K562 (cell line): ENCODE measurements around the gene PSAP. TPM values are rescaled to one million over a fixed set of nuclear protein-coding genes. Genes with fewer than 3 reads are reported as not detected.

Experiments used
- ATAC-seq: fragments of 200-7000 bp; cut with Tn5 transposase; 3 replicates; pipeline ENCODE4 v1.9.1; 2020; ENCODE audit warnings: moderate library complexity
- BruUV-seq: library from RNA; stranded (reverse); fragments of 400-500 nt; replicated peaks from 2 replicates; lab custom pipeline; 2021; lab: Mats Ljungman, UMichigan
- CTCF ChIA-PET: fragments of 300-600 bp; formaldehyde crosslinking; extraction: SDS; loops from one replicate; lab custom pipeline; 2021; ENCODE audit warnings: low intra/inter-chr PET ratio; lab: Yijun Ruan, JAX
- POLR2A ChIA-PET: fragments of 300-600, 350-650 bp; sonication (Branson Sonifier 250); formaldehyde crosslinking; extraction: SDS; loops from one replicate; lab custom pipeline; 2021; ENCODE audit warnings: antibody characterized with exemption, inconsistent platforms; lab: Yijun Ruan, JAX
- DNase-seq, 4 experiments: peaks; one replicate each; pipeline versions ENCODE4 v3.0.0 to v3.0.0-alpha.2; 2011 to 2018; ENCODE audit warnings: low spot score in 3 of 4, mixed read lengths in 3 of 4; ENCODE audit errors: extremely low read depth in 1 of 4
- FAIRE-seq: peaks from 2 replicates; lab custom pipeline; 2011; peaks lifted over from hg19 to GRCh38; lab: Jason Lieb, UNC
- H2AFZ ChIP-seq: 2 replicates; pipeline ENCODE4 v1.6.0; 2011; ENCODE audit warnings: low read depth, low read length, control low read depth, inconsistent platforms
- H3K27ac ChIP-seq: fragments of 200-600 bp; 3 replicates; pipeline ENCODE4 v1.8.0; 2011; ENCODE audit warnings: low read depth, mild to moderate bottlenecking, control low read depth, inconsistent platforms, low read length, moderate library complexity, mixed read lengths; ENCODE audit errors: extremely low read depth
- H3K27me3 ChIP-seq, 2 experiments: fragments of 300-600 bp in 1 of 2; 2 replicates in 1 of 2; 3 replicates in 1 of 2; pipeline versions ENCODE4 v1.6.0 to v1.8.0; 2011; ENCODE audit warnings: inconsistent platforms in 2 of 2, low read length in 2 of 2, mild to moderate bottlenecking in 1 of 2, mixed read lengths in 1 of 2, moderate library complexity in 1 of 2; ENCODE audit not compliant: control insufficient read depth in 2 of 2, insufficient read depth in 2 of 2
- H3K36me3 ChIP-seq: fragments of 300-600 bp; 3 replicates; pipeline ENCODE4 v1.8.0; 2011; ENCODE audit warnings: mild to moderate bottlenecking, low read length, inconsistent platforms; ENCODE audit not compliant: control insufficient read depth, insufficient read depth
- H3K4me1 ChIP-seq, 2 experiments: fragments of 200-600 bp in 1 of 2; replicated peaks in 1 of 2; 2 replicates in 1 of 2; 3 replicates in 1 of 2; pipeline versions ENCODE4 v1.5.1 to v1.8.0; 2011; ENCODE audit warnings: inconsistent platforms in 2 of 2, low read length in 2 of 2, mild to moderate bottlenecking in 1 of 2, mixed read lengths in 1 of 2, moderate library complexity in 1 of 2; ENCODE audit not compliant: control insufficient read depth in 2 of 2, insufficient read depth in 2 of 2
- H3K4me2 ChIP-seq: 2 replicates; pipeline ENCODE4 v1.6.1; 2011; ENCODE audit warnings: low read length, control low read depth, inconsistent platforms, mixed read lengths; ENCODE audit not compliant: insufficient read depth
- H3K4me3 ChIP-seq: fragments of 200-600 bp; sonication (generic), shearing (Covaris generic); 2 replicates; pipeline ENCODE4 v1.5.1; 2016; ENCODE audit warnings: control low read depth, inconsistent platforms
- H3K79me2 ChIP-seq: fragments of 200-600 bp; 3 replicates; pipeline ENCODE4 v1.8.0; 2011; ENCODE audit warnings: low read length, inconsistent platforms; ENCODE audit not compliant: control insufficient read depth, insufficient read depth
- H3K9ac ChIP-seq, 2 experiments: 2 replicates each; pipeline versions ENCODE4 v1.6.0 to v1.6.1; 2011; ENCODE audit warnings: low read depth in 2 of 2, low read length in 2 of 2, control low read depth in 1 of 2, inconsistent platforms in 1 of 2, mild to moderate bottlenecking in 1 of 2, mixed read lengths in 1 of 2; ENCODE audit not compliant: insufficient read depth in 1 of 2
- H3K9me1 ChIP-seq: one replicate; pipeline ENCODE4 v1.6.0; 2011; ENCODE audit warnings: inconsistent platforms, mild to moderate bottlenecking, low read length, moderate library complexity; ENCODE audit not compliant: control insufficient read depth, insufficient read depth
- H3K9me3 ChIP-seq: replicated peaks from 2 replicates; pipeline ENCODE4 v1.5.1; 2011; ENCODE audit warnings: low read depth, low read length, inconsistent platforms; ENCODE audit not compliant: control insufficient read depth, insufficient read depth
- H4K20me1 ChIP-seq: replicated peaks from 2 replicates; pipeline ENCODE4 v1.6.1; 2011; ENCODE audit warnings: low read length, inconsistent platforms, mixed read lengths; ENCODE audit not compliant: control insufficient read depth, insufficient read depth
- BRD4 ChIP-seq: fragments of 200-600 bp; sonication (generic); IDR thresholded peaks from 2 replicates; pipeline ENCODE4 v1.6.1; 2017; ENCODE audit warnings: inconsistent platforms
- CTCFL ChIP-seq: IDR thresholded peaks from 2 replicates; pipeline ENCODE4 v1.6.1; 2011; ENCODE audit warnings: borderline replicate concordance, low read depth, mild to moderate bottlenecking, moderate library complexity, low read length; ENCODE audit not compliant: insufficient read depth, poor library complexity, severe bottlenecking
- FOXK2 ChIP-seq, 2 experiments: fragments of 450-650 bp; IDR thresholded peaks in 1 of 2; conservative IDR thresholded peaks in 1 of 2; 2 replicates each; pipeline ENCODE4 v1.6.1; 2016; ENCODE audit warnings: low read depth in 2 of 2, mild to moderate bottlenecking in 1 of 2
- MNT ChIP-seq, 2 experiments: fragments of 450-650 bp; conservative IDR thresholded peaks; 2 replicates each; pipeline ENCODE4 v1.6.1; 2017; ENCODE audit warnings: mild to moderate bottlenecking in 2 of 2, moderate library complexity in 2 of 2
- PKNOX1 ChIP-seq: fragments of 450-650 bp; IDR thresholded peaks from 2 replicates; pipeline ENCODE4 v1.6.1; 2016
- POLR2A ChIP-seq: fragments of 450-650 bp; conservative IDR thresholded peaks from 2 replicates; pipeline ENCODE4 v1.6.1; 2016
- RBM25 ChIP-seq: fragments of 200-400 bp; formaldehyde crosslinking; IDR thresholded peaks from 2 replicates; pipeline ENCODE4 v1.6.1; 2018; ENCODE audit warnings: low read length, low read depth, moderate library complexity; ENCODE audit not compliant: severe bottlenecking
- TAF7 ChIP-seq: fragments of 450-650 bp; IDR thresholded peaks from 2 replicates; pipeline ENCODE4 v1.6.1; 2016; ENCODE audit warnings: missing genetic modification characterization, missing compliant biosample characterization
- TEAD1 ChIP-seq, 2 experiments: fragments of 450-650 bp in 1 of 2; sonication (generic) in 1 of 2; formaldehyde crosslinking; IDR thresholded peaks; 2 replicates each; pipeline versions ENCODE4 v1.4.0 to v1.8.0; 2020 to 2022; ENCODE audit warnings: mild to moderate bottlenecking in 2 of 2, missing genetic modification reagents in 1 of 2
- XRCC3 ChIP-seq: fragments of 450-650 bp; IDR thresholded peaks from 2 replicates; pipeline ENCODE4 v1.6.1; 2017; ENCODE audit warnings: mild to moderate bottlenecking, moderate library complexity
- ZNF12 ChIP-seq: sonication (generic); formaldehyde crosslinking; IDR thresholded peaks from 2 replicates; pipeline ENCODE4 v1.4.0; 2020; ENCODE audit warnings: mild to moderate bottlenecking, missing genetic modification reagents
- ZNF212 ChIP-seq: fragments of 450-650 bp; formaldehyde crosslinking; IDR thresholded peaks from 2 replicates; pipeline ENCODE4 v1.4.0; 2020; ENCODE audit warnings: mild to moderate bottlenecking
- ZNF644 ChIP-seq: fragments of 200-800 bp; sonication (Bioruptor generic); IDR thresholded peaks from 2 replicates; pipeline ENCODE4 v1.6.1; 2016; ENCODE audit warnings: low read depth, missing genetic modification characterization, missing compliant biosample characterization
- WGBS: fragments of 100-300 bp; shearing (Covaris generic); methylation state at CpG from one replicate; pipeline ENCODE4 v1.1.6; 2016; ENCODE audit warnings: low coverage, mixed read lengths; ENCODE audit not compliant: insufficient coverage; ENCODE audit errors: missing lambda C conversion rate; 5-methylcytosine and 5-hydroxymethylcytosine counted together
- in situ Hi-C: fragments of 300-500 bp; cut with MboI; formaldehyde crosslinking; loops from 4 replicates; pipeline ENCODE4 v1.15.0; 2018; ENCODE audit warnings: inconsistent platforms, mixed read lengths
- intact Hi-C: fragments of 100-400 bp; cut with micrococcal nuclease; formaldehyde crosslinking; loops from 2 replicates; pipeline ENCODE4 v1.14.2; 2022
- polyA plus RNA-seq, 8 experiments: library from polyadenylated mRNA; depleted of rRNA in 4 of 8; stranded (reverse) in 5 of 8; unstranded in 3 of 8; fragments of >200 nt; fragmentation: Nextera tagmentation in 2 of 8; fragmentation: Illumina TruSeq in 1 of 8; extraction: Ambion mirVana in 2 of 8; extraction: Trizol in 1 of 8; gene quantifications; 2 replicates each; pipeline versions ENCODE4 v1.2.1 to v1.2.3, GENCODE V29; 2011 to 2014; ENCODE audit warnings: inconsistent platforms in 1 of 8, missing spikeins in 1 of 8
- total RNA-seq, 7 experiments: library from RNA; depleted of rRNA in 6 of 7; stranded (reverse); fragments of >200 nt in 6 of 7; fragmentation: Illumina TruSeq in 2 of 7; extraction: Trizol in 2 of 7; gene quantifications; 2 replicates each; pipeline versions ENCODE4 v1.2.1 to v1.2.3, GENCODE V29; 2011 to 2021; ENCODE audit warnings: low replicate concordance in 1 of 7

The PSAP gene
- total and polyA plus RNA-seq, 9 of the 15 experiments (the other 6 are each of a cell fraction or from before 2014, with no cell fraction given) = 245 to 700 (median 429) TPM

GRCh38 chr10:71860243-71861029, 9.4 kb upstream of the PSAP start (continued):
- no peak for TF ChIP-seq ZNF644 (tag)

DNA sequence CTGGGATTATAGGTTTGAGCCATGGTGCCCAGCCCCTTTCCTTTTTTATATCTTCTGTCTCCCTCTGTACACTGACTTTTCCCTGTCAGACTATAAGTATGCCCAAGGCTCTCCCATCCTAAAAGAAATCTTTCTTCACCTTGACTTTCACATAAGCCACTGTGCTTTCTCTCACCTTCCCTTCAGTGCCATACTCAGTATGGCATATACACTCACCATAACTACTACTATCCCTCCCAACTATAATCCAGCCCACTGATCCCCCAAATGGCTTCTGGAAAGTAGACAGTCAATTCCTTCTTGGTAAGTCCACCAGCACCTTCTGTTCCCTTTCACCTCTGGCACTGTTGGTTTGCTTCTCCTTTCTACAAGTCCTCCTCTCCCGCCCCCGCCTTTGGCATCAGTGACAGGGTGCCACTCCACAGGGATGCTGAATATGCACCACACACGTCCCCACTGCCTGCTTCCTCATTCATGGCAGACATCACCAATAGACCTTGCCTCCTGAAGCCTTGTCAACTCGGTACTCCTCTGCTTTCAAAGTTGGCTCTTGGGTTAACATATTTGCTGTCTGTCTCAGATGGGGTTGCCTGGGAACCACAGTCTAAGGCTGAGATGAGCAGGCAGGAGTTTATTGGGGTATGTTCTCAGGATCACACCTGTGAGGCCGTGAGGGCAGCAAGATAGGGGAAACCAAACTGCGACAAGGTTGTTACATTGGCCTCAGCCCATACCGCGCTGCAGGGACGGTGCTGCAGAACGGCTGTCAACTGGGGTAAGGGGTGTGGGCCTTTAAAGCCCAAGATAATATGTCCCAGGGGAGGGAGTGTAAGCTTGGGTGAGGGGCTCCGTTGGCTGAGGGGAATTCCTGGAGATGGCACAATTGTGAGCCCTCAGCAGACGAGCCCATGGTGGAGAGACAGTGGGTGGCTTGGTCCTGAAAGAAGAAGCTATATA, 7.2 kb upstream of the PSAP start:
- Histone ChIP-seq H3K4me2 (no peak overlapping the region), H3K9ac (peak overlapping the region in 1 of 2 experiments; percentile 75; a peak in 1 of 4 replicates), H3K4me3 (no peak overlapping the region), H3K36me3 (no peaks in the 10 kb centered on the region), H3K27ac (no peak overlapping the region), H2AFZ (peak overlapping the region; percentile 34; the same call in 1 of the 2 replicates), H3K27me3 (no peaks in the 10 kb centered on the region), H3K4me1 (peaks cover 57 to 59% of the 10 kb centered on the region in 2 experiments), H4K20me1 (no peaks in the 10 kb centered on the region), H3K9me3 (no peaks in the 10 kb centered on the region), H3K9me1 (no peaks in the 10 kb centered on the region), H3K79me2 (no peaks in the 10 kb centered on the region)
- in situ Hi-C loops (no loop called here), intact Hi-C loops (no loop called here)
- no peak for FAIRE-seq
- no peak for DNase-seq
- no TSS peak for BruUV-seq
- ChIA-PET POLR2A (interaction anchor here (0.6 to 4.1 kb wide), 3 partner anchors 8 to 469 kb away, joined by 4 to 84 read pairs (median 34); partner anchors contain the start of gene PSAP), CTCF (no interaction called here)
- WGBS = 66% methylated on average over 12 of the region's 12 CpGs
- no peak for ATAC-seq
- no peak for TF ChIP-seq POLR2A
- no peak for TF ChIP-seq TAF7 (tag)
- no peak for TF ChIP-seq CTCFL
- 0 out of 2 replicates have a peak, but pooled peaks have one; percentile 17 for TF ChIP-seq PKNOX1
- TF ChIP-seq RBM25 = no peak
- TF ChIP-seq XRCC3 = no peak
- no peak for TF ChIP-seq ZNF12 (CRISPR knock-in tag)
- TF ChIP-seq ZNF212 (CRISPR knock-in tag) = no peak
- TF ChIP-seq TEAD1 (CRISPR knock-in tag; IDR thresholded peaks at IDR 0.05) = no peak
- TF ChIP-seq BRD4 = no peak
- TF ChIP-seq FOXK2 (conservative IDR thresholded peaks at IDR 0.05 in 1 of 2, IDR thresholded peaks at IDR 0.05 in 1 of 2; ENCODE audit: low read depth in 2 of 2) = no peak
- TF ChIP-seq MNT (conservative IDR thresholded peaks at IDR 0.05) = no peak
